ENCODE results near the gene IDH3G. TPM values are rescaled to one million over a fixed set of nuclear protein-coding genes. Genes with fewer than 3 reads are reported as not detected.

Gene IDH3G
- total and polyA plus RNA-seq, 2 donors (not counting 1 experiment from before 2014, with no cell fraction given): 62.8 to 122 TPM

DNA sequence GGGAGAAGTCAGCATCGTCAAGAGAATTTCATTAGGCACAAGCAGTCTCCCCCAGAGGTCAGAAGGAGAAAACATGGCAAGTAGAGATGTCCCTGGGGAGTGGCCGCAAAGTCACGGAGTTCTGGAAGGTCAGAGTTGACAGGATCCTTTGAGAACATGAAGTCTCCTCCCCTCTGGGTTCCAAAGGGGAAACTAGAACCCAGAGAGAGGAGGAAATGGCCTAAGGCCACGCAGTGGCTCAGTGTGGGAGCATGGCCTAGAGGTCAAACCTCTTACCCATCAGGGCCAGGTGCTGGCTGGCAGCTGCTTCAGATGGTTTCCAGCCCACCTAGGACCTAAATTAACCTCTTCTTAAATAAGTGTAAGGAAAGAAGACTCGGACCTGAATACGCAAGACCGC, 884 bp downstream of the IDH3G start:
- Histone ChIP-seq H4K20me1 (ENCODE audit: control insufficient read depth, insufficient read depth, low read length, poor library complexity, severe bottlenecking) (peaks cover 8% of the 10 kb centered on the region), H3K36me3 (replicated peaks in 1 of 2; ENCODE audit: control extremely low read depth in 1 of 2, control insufficient read depth in 1 of 2, extremely low read depth in 1 of 2, insufficient read depth in 2 of 2, low read length in 1 of 2) (peaks cover 0 to 13% of the 10 kb centered on the region in 2 experiments), H3K27me3 (replicated peaks in 1 of 4; ENCODE audit: control extremely low read depth in 1 of 4, control insufficient read depth in 3 of 4, insufficient read depth in 4 of 4, low read length in 3 of 4) (no peaks in the 10 kb centered on the region), H3K9me3 (ENCODE audit: control extremely low read depth in 1 of 3, control insufficient read depth in 2 of 3, insufficient read depth in 1 of 3, low read length in 2 of 3) (no peaks in the 10 kb centered on the region), H3K4me1 (ENCODE audit: control insufficient read depth in 2 of 2, insufficient read depth in 2 of 2, low read length in 2 of 2) (peaks cover 16 to 24% of the 10 kb centered on the region in 2 donors), H3K27ac (ENCODE audit: low read length in 2 of 2) (peak overlapping the region; percentile 87 to 90), H3K79me2 (ENCODE audit: control insufficient read depth, insufficient read depth, low read length) (peaks cover 61% of the 10 kb centered on the region), H3K4me2 (replicated peaks; ENCODE audit: low read depth, low read length, poor library complexity, severe bottlenecking) (peak overlapping the region; percentile 81), H3K4me3 (ENCODE audit: control extremely low read depth in 1 of 5, extremely low read depth in 1 of 5, insufficient read depth in 1 of 5, low read depth in 2 of 5, low read length in 4 of 5) (peak overlapping the region; percentile 43 to 80 (median 70)), H3K9ac (ENCODE audit: low read length) (peak overlapping the region; percentile 78), H2AFZ (ENCODE audit: insufficient read depth, low read depth, low read length, poor library complexity, severe bottlenecking) (peak overlapping the region; percentile 84)
- Mint-ChIP-seq H3K4me1 (peaks cover 30% of the 10 kb centered on the region), H3K27me3 (no peaks in the 10 kb centered on the region), H3K4me3 (peak overlapping the region; percentile 93), H3K9me3 (ENCODE audit: insufficient read depth) (no peaks in the 10 kb centered on the region), H3K27ac (peak overlapping the region; percentile 85)
- WGBS (ENCODE audit: insufficient coverage): no CpG with 5 or more reads among the region's 7 CpGs
- no peak for DNase-seq
- CTCF ChIA-PET: interaction anchor here (2.6 kb wide), 1 partner anchor 130 kb away, joined by 9 read pairs; no protein-coding TSS in a partner anchor
- intact Hi-C loops (cut with micrococcal nuclease): no loop called here
- POLR2A ChIA-PET: interaction anchor here (1.5 kb wide), 1 partner anchor 132 kb away, joined by 11 read pairs; no protein-coding TSS in a partner anchor
- ATAC-seq (ENCODE audit: low read depth): no peak
- TF ChIP-seq, protein P1, sequence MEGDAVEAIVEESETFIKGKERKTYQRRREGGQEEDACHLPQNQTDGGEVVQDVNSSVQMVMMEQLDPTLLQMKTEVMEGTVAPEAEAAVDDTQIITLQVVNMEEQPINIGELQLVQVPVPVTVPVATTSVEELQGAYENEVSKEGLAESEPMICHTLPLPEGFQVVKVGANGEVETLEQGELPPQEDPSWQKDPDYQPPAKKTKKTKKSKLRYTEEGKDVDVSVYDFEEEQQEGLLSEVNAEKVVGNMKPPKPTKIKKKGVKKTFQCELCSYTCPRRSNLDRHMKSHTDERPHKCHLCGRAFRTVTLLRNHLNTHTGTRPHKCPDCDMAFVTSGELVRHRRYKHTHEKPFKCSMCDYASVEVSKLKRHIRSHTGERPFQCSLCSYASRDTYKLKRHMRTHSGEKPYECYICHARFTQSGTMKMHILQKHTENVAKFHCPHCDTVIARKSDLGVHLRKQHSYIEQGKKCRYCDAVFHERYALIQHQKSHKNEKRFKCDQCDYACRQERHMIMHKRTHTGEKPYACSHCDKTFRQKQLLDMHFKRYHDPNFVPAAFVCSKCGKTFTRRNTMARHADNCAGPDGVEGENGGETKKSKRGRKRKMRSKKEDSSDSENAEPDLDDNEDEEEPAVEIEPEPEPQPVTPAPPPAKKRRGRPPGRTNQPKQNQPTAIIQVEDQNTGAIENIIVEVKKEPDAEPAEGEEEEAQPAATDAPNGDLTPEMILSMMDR (IDR thresholded peaks at IDR 0.05): no peak
- no peak for TF ChIP-seq EZH2 (IDR thresholded peaks at IDR 0.05; ENCODE audit: borderline replicate concordance, insufficient read depth, low read depth, low read length, poor library complexity, severe bottlenecking)

GRCh38 chrX:153792368-153792767, 1.8 kb downstream of the IDH3G start:
- Histone ChIP-seq H2AFZ (ENCODE audit: insufficient read depth, low read depth, low read length, poor library complexity, severe bottlenecking) (no peak overlapping the region), H3K4me1 (ENCODE audit: control insufficient read depth in 2 of 2, insufficient read depth in 2 of 2, low read length in 2 of 2) (peaks cover 16 to 24% of the 10 kb centered on the region in 2 donors), H3K9ac (ENCODE audit: low read length) (no peak overlapping the region), H3K27ac (ENCODE audit: low read length in 2 of 2) (no peak overlapping the region), H3K4me3 (ENCODE audit: control extremely low read depth in 1 of 5, extremely low read depth in 1 of 5, insufficient read depth in 1 of 5, low read depth in 2 of 5, low read length in 4 of 5) (no peak overlapping the region), H3K4me2 (replicated peaks; ENCODE audit: low read depth, low read length, poor library complexity, severe bottlenecking) (peak overlapping the region; percentile 81), H3K9me3 (ENCODE audit: control extremely low read depth in 1 of 3, control insufficient read depth in 2 of 3, insufficient read depth in 1 of 3, low read length in 2 of 3) (no peaks in the 10 kb centered on the region), H3K79me2 (ENCODE audit: control insufficient read depth, insufficient read depth, low read length) (peaks cover 61% of the 10 kb centered on the region), H4K20me1 (ENCODE audit: control insufficient read depth, insufficient read depth, low read length, poor library complexity, severe bottlenecking) (peaks cover 8% of the 10 kb centered on the region), H3K27me3 (replicated peaks in 1 of 4; ENCODE audit: control extremely low read depth in 1 of 4, control insufficient read depth in 3 of 4, insufficient read depth in 4 of 4, low read length in 3 of 4) (no peaks in the 10 kb centered on the region), H3K36me3 (replicated peaks in 1 of 2; ENCODE audit: control extremely low read depth in 1 of 2, control insufficient read depth in 1 of 2, extremely low read depth in 1 of 2, insufficient read depth in 2 of 2, low read length in 1 of 2) (peaks cover 0 to 18% of the 10 kb centered on the region in 2 experiments)
- TF ChIP-seq, protein P1 (IDR thresholded peaks at IDR 0.05): no peak
- no peak for TF ChIP-seq EZH2 (IDR thresholded peaks at IDR 0.05; ENCODE audit: borderline replicate concordance, insufficient read depth, low read depth, low read length, poor library complexity, severe bottlenecking)
- ChIA-PET CTCF (interaction anchor here (2.6 kb wide), 1 partner anchor 131 kb away, joined by 9 read pairs; no protein-coding TSS in a partner anchor), POLR2A (no interaction called here)
- intact Hi-C loops (cut with micrococcal nuclease): no loop called here
- Mint-ChIP-seq H3K4me1 (peaks cover 30% of the 10 kb centered on the region), H3K27me3 (no peaks in the 10 kb centered on the region), H3K9me3 (ENCODE audit: insufficient read depth) (no peaks in the 10 kb centered on the region), H3K4me3 (peak overlapping the region; percentile 93), H3K27ac (no peak overlapping the region)
- DNase-seq (no peak), ATAC-seq (ENCODE audit: low read depth) (no peak)
- 100% methylated on average over 2 of the region's 6 CpGs for WGBS (ENCODE audit: insufficient coverage)
